ENCODE data around the gene E2F2.
A peak's percentile ranks its signal among the peaks of the same experiment; 100 is the strongest.

E2F2 gene

DNA sequence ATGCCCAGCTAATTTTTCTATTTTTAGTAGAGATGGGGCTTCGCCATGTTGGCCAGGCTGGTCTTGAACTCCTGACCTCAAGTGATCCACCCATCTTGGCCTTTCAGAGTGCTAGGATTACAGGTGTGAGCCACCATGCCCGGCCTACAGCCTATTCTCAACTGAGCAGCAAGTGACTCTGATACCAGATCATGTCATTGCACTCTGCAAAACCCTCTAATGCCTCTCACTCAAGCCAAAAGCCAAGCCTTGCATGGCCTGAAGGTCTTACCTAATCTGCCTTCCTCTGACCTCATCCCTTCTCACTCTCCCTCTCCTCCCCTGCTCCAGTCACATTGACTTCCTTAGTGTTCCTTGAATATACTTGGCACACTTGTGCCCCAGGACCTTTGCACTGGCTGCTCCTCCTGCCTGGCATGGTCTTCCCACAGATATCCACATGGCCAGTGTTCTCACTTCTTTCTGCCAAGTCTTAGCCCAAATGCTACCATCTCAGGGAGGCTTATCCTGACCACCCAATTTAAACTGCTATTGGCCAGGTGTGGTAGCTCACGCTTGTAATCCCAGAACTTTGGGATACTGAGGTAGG is 38.8 kb downstream of the E2F2 start:
- H3K9me3 ChIP-seq: no peaks in the 10 kb centered on the region
- TF ChIP-seq, protein P1, sequence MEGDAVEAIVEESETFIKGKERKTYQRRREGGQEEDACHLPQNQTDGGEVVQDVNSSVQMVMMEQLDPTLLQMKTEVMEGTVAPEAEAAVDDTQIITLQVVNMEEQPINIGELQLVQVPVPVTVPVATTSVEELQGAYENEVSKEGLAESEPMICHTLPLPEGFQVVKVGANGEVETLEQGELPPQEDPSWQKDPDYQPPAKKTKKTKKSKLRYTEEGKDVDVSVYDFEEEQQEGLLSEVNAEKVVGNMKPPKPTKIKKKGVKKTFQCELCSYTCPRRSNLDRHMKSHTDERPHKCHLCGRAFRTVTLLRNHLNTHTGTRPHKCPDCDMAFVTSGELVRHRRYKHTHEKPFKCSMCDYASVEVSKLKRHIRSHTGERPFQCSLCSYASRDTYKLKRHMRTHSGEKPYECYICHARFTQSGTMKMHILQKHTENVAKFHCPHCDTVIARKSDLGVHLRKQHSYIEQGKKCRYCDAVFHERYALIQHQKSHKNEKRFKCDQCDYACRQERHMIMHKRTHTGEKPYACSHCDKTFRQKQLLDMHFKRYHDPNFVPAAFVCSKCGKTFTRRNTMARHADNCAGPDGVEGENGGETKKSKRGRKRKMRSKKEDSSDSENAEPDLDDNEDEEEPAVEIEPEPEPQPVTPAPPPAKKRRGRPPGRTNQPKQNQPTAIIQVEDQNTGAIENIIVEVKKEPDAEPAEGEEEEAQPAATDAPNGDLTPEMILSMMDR (IDR thresholded peaks at IDR 0.05): no peak

DNA sequence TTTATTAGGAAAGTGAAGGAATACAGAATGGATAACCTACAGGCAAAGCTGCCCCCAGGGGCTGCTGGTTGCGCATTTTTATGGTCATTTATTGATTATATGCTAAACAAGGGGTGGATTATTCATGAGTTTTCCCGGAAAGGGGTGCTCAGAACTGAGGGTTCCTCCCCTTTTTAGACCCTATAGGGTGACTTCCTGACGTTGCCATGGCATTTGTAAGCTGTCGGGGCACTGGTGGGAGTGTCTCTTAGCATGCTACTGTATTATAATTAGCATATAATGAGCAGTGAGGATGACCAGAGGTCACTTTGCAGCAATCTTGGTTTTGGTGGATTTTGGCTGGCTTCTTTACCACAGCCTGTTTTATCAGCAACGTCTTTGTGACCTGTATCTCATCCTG is 41.2 kb downstream of the E2F2 start:
- TF ChIP-seq, protein P1 (IDR thresholded peaks at IDR 0.05): no peak
- Histone ChIP-seq H3K27ac (no peak overlapping the region), H3K27me3 (peaks cover 85% of the 10 kb centered on the region), H3K4me1 (ENCODE audit: control insufficient read depth in 1 of 2, insufficient read depth in 1 of 2, low read depth in 1 of 2, low read length in 1 of 2) (no peaks in the 10 kb centered on the region), H3K9me3 (no peaks in the 10 kb centered on the region), H3K36me3 (no peaks in the 10 kb centered on the region), H3K4me3 (ENCODE audit: low read depth in 1 of 2, low read length in 1 of 2) (no peak overlapping the region)

More for the DNA sequence above, 38.8 kb downstream of the E2F2 start:
- H3K27me3 ChIP-seq: peaks cover 70% of the 10 kb centered on the region
- no peaks in the 10 kb centered on the region for H3K36me3 ChIP-seq
- peaks cover 3% of the 10 kb centered on the region in 2 experiments for H3K4me1 ChIP-seq (ENCODE audit: control insufficient read depth in 1 of 2, insufficient read depth in 1 of 2, low read depth in 1 of 2, low read length in 1 of 2)
- H3K4me3 ChIP-seq (ENCODE audit: low read depth in 1 of 2, low read length in 1 of 2): no peak overlapping the region
- no peak overlapping the region for H3K27ac ChIP-seq

DNA sequence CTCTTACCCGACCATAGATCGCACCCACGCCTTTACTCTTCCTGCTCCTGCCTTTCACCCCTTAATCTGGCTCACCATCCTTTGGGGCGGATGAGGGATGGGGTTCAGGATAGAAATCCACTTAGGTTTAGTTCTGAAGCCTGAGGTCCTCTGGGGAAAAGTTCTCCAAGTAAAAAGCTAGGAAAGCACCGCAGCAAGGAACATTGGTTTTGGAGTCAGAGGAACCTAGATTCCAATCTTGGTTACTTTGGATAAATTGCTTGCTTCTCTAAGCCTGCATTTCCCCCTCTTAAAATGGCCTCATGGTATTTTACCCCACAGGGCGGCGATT is 46.1 kb downstream of the E2F2 start:
- H3K4me3 ChIP-seq (ENCODE audit: low read depth in 1 of 2, low read length in 1 of 2): no peak overlapping the region
- no peaks in the 10 kb centered on the region for H3K36me3 ChIP-seq
- peaks cover 99% of the 10 kb centered on the region for H3K27me3 ChIP-seq
- H3K9me3 ChIP-seq: no peaks in the 10 kb centered on the region
- H3K4me1 ChIP-seq (ENCODE audit: control insufficient read depth in 1 of 2, insufficient read depth in 1 of 2, low read depth in 1 of 2, low read length in 1 of 2): peaks cover 7% of the 10 kb centered on the region in 2 experiments
- TF ChIP-seq, protein P1 (IDR thresholded peaks at IDR 0.05): no peak
- no peak overlapping the region for H3K27ac ChIP-seq

DNA sequence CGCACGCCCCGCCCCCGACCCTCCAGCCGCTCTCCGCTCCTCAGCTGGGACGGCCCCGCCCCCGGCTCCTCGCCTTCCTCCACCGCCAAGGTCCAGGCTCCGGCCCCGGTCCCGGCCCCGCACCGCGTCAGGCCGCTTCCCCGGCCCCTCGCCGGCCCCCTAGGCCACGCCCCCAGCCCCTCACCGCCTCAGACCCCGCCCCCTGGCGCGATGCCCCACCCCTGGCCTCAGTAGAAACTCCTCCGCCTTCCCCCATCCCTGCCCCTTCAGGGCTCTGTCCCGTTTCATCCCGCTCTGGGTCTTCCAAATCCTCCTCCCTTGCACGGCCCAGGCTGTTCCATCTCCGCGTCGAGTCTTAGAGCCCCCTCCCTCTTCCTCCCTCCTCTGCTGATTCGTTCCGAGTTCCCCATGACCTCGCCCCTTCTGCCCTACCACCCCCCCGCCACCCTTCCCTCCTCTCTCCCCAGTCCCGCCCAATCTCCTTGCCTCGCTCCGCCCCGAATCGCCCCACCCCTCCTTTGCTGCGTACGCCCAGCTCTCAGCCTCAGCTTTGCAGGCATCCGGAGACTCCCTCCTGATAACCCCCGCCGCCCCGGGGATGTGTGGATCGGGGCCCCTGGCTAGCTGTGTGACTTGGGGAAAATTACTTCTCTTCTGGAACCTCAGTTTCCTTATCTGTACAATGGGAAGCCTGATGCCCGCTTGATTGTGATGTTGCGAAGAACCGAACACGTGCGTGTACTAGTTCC is 46.6 kb downstream of the E2F2 start:
- H3K9me3 ChIP-seq: no peaks in the 10 kb centered on the region
- no peaks in the 10 kb centered on the region for H3K36me3 ChIP-seq
- H3K4me3 ChIP-seq (ENCODE audit: low read depth in 1 of 2, low read length in 1 of 2): peak overlapping the region; percentile 39 to 63
- H3K4me1 ChIP-seq (ENCODE audit: control insufficient read depth in 1 of 2, insufficient read depth in 1 of 2, low read depth in 1 of 2, low read length in 1 of 2): peaks cover 7% of the 10 kb centered on the region in 2 experiments
- peaks cover 99% of the 10 kb centered on the region for H3K27me3 ChIP-seq
- TF ChIP-seq, protein P1 (IDR thresholded peaks at IDR 0.05): no peak
- H3K27ac ChIP-seq: no peak overlapping the region

DNA sequence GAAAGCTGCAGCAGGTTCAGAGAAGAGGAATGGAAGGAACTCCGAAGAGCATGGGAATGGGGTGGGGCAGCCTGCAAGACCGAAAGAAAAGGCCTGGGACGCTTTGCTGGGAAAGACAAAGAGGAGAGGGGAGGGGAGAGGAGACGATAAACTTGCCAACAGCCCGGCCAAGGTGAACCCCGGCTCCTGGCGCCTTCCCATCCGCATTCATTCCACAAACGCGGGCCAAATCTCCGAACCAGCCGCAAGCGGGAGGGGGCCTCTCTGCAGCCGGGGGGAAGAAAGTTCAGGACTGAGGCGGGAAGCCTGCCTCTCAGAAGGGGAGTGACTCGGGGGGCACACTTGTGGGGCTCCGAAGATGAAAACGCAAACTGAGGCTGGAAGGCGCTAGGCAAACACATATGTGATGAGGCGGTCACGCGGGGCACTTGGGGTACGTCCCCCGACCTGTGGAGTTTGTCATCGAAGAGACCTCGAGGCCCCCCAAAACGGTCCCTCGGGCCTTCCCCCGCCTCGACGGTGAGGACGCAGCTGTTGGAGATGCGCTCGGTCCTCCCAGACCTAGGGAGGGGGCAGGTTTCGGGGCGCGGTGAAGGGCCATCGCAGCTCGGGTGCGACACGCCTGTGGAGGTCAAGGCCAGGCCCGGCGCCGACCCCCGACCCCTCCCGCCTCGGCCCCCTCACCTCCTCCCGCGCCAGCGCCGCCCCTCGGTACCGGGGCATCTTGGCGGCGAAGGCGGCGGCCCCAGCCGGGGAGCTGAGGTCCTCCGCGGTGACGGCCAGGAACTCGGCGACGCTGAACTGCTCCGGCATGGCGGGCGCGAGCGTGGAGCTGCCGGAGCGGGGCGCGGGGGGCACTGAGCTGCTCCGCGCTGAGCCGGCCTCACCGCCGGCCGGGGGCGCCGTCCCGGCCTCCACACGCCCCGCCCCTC is 47.4 kb downstream of the E2F2 start, which contains the start of gene ASAP3:
ASAP3 (minus strand) TSS at position 859 of the 932 bp plus-strand sequence; CDS start at position 813, 46 bp downstream.
- H3K27ac ChIP-seq: no peak within 1 kb of the TSS
- TF ChIP-seq, protein P1 (IDR thresholded peaks at IDR 0.05): no peak
- no peaks in the 10 kb centered on the region for H3K36me3 ChIP-seq
- H3K4me1 ChIP-seq (ENCODE audit: control insufficient read depth in 1 of 2, insufficient read depth in 1 of 2, low read depth in 1 of 2, low read length in 1 of 2): peaks cover 7% of the 10 kb centered on the region in 2 experiments
- peak within 1 kb of the TSS; percentile 39 to 63 for H3K4me3 ChIP-seq (ENCODE audit: low read depth in 1 of 2, low read length in 1 of 2)
- peaks cover 99% of the 10 kb centered on the region for H3K27me3 ChIP-seq
- no peaks in the 10 kb centered on the region for H3K9me3 ChIP-seq

Measured in neutrophil (primary cell).